Measurements from ENCODE around the gene TEX9. TPM values are rescaled to one million over a fixed set of nuclear protein-coding genes. Genes with fewer than 3 reads are reported as not detected.

The TEX9 gene
- polyA plus RNA-seq, 1 donor (not counting 4 experiments of a cell fraction or from before 2014, with no cell fraction given), result 3.4 TPM

DNA sequence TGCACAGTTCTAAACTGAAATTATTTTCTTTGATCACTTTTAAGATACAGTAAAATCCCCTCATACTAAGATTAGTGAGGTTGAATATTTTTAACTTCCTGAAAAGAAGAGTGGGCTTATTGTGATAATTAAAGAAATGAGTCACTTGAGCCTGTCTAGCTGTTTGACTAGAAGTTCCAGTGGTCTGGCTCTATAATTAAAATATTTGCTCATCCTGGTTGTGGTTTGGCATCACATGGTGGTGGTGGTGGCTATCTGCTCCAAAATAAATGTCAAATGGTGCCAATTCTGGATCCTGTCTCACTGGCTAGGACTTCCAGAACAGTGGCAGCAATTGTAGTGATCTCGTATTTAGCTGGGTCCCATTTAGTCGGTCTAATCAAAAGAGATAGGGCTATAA lies 8.6 kb upstream of the TEX9 start:
- H3K9me3 ChIP-seq (ENCODE audit: control insufficient read depth, low read depth, low read length), result no peaks in the 10 kb centered on the region
- TF ChIP-seq, protein P1, sequence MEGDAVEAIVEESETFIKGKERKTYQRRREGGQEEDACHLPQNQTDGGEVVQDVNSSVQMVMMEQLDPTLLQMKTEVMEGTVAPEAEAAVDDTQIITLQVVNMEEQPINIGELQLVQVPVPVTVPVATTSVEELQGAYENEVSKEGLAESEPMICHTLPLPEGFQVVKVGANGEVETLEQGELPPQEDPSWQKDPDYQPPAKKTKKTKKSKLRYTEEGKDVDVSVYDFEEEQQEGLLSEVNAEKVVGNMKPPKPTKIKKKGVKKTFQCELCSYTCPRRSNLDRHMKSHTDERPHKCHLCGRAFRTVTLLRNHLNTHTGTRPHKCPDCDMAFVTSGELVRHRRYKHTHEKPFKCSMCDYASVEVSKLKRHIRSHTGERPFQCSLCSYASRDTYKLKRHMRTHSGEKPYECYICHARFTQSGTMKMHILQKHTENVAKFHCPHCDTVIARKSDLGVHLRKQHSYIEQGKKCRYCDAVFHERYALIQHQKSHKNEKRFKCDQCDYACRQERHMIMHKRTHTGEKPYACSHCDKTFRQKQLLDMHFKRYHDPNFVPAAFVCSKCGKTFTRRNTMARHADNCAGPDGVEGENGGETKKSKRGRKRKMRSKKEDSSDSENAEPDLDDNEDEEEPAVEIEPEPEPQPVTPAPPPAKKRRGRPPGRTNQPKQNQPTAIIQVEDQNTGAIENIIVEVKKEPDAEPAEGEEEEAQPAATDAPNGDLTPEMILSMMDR (optimal IDR thresholded peaks at IDR 0.05 in 1 of 3, IDR thresholded peaks at IDR 0.05 in 1 of 3, conservative IDR thresholded peaks at IDR 0.05 in 1 of 3; ENCODE audit: extremely low read depth in 1 of 3, insufficient read depth in 2 of 3, low read length in 3 of 3), result no peak
- no peaks in the 10 kb centered on the region for H3K9me1 ChIP-seq (ENCODE audit: control insufficient read depth, extremely low read depth, insufficient read depth, low read length)
- no peak overlapping the region for H2AFZ ChIP-seq (ENCODE audit: control insufficient read depth, low read length)
- H3K36me3 ChIP-seq (ENCODE audit: control insufficient read depth in 2 of 2, extremely low read depth in 1 of 2, insufficient read depth in 2 of 2, low read length in 2 of 2), result no peaks in the 10 kb centered on the region
- dilution Hi-C loops (cut with MboI; ENCODE audit: extremely low pct_ligation_motif_present, low sequenced_read_pairs), result no loop called here
- H3K79me2 ChIP-seq (ENCODE audit: control insufficient read depth, insufficient read depth, low read length), result no peaks in the 10 kb centered on the region
- H3K4me2 ChIP-seq (ENCODE audit: control insufficient read depth, extremely low read depth, insufficient read depth, low read depth, low read length), result no peak overlapping the region
- H3K27me3 ChIP-seq (ENCODE audit: control insufficient read depth, extremely low read depth, insufficient read depth, low read length), result no peaks in the 10 kb centered on the region
- peaks cover 2% of the 10 kb centered on the region for H3K4me1 ChIP-seq (ENCODE audit: control insufficient read depth, extremely low read depth, insufficient read depth, low read length)
- no peak overlapping the region for H3K4me3 ChIP-seq (ENCODE audit: control insufficient read depth in 2 of 3, extremely low read depth in 1 of 3, insufficient read depth in 2 of 3, low read depth in 1 of 3, low read length in 3 of 3)
- H3K9ac ChIP-seq (ENCODE audit: control insufficient read depth, extremely low read depth, insufficient read depth, low read length), result no peak overlapping the region
- no peaks in the 10 kb centered on the region for H4K20me1 ChIP-seq (ENCODE audit: control insufficient read depth, extremely low read depth, insufficient read depth, low read length)
- DNase-seq (ENCODE audit: low read depth, low spot score), result no peak
- no peak overlapping the region for H3K27ac ChIP-seq (ENCODE audit: control insufficient read depth, insufficient read depth, low read length)
- FAIRE-seq, result peak; percentile 39

DNA sequence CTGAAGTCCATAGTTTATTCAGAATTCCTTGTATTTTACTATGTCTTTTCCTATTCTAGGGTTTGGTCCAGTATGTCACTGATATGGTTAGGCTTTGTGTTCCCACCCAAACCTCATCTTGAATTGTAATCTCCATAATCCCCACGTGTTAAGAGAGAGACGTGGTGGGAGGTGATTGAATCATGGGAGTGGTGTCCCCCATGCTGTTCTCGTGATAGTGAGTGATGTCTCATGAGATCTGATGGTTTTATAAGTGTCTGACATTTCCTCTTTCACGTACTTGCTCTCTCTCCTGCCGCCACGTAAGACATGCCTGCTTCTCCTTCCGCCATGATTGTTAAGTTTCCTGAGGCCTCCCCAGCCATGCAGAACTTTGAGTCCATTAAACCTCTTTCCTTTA lies 6.6 kb upstream of the TEX9 start:
- no peak for FAIRE-seq

More for the DNA sequence above, 6.6 kb upstream of the TEX9 start:
- TF ChIP-seq, protein P1 (optimal IDR thresholded peaks at IDR 0.05 in 1 of 3, IDR thresholded peaks at IDR 0.05 in 1 of 3, conservative IDR thresholded peaks at IDR 0.05 in 1 of 3; ENCODE audit: extremely low read depth in 1 of 3, insufficient read depth in 2 of 3, low read length in 3 of 3), result no peak
- no peak for TF ChIP-seq EZH2 (IDR thresholded peaks at IDR 0.05; ENCODE audit: low read length)
- Histone ChIP-seq H2AFZ (ENCODE audit: control insufficient read depth, low read length) (no peak overlapping the region), H3K4me1 (ENCODE audit: control insufficient read depth, extremely low read depth, insufficient read depth, low read length) (peaks cover 2% of the 10 kb centered on the region), H3K36me3 (ENCODE audit: control insufficient read depth in 2 of 2, extremely low read depth in 1 of 2, insufficient read depth in 2 of 2, low read length in 2 of 2) (no peaks in the 10 kb centered on the region), H3K4me2 (ENCODE audit: control insufficient read depth, extremely low read depth, insufficient read depth, low read depth, low read length) (no peak overlapping the region), H3K9ac (ENCODE audit: control insufficient read depth, extremely low read depth, insufficient read depth, low read length) (no peak overlapping the region), H3K9me1 (ENCODE audit: control insufficient read depth, extremely low read depth, insufficient read depth, low read length) (no peaks in the 10 kb centered on the region), H3K27me3 (ENCODE audit: control insufficient read depth, extremely low read depth, insufficient read depth, low read length) (no peaks in the 10 kb centered on the region), H4K20me1 (ENCODE audit: control insufficient read depth, extremely low read depth, insufficient read depth, low read length) (no peaks in the 10 kb centered on the region), H3K79me2 (ENCODE audit: control insufficient read depth, insufficient read depth, low read length) (no peaks in the 10 kb centered on the region), H3K27ac (ENCODE audit: control insufficient read depth, insufficient read depth, low read length) (no peak overlapping the region), H3K9me3 (ENCODE audit: control insufficient read depth, low read depth, low read length) (no peaks in the 10 kb centered on the region), H3K4me3 (ENCODE audit: control insufficient read depth in 2 of 3, extremely low read depth in 1 of 3, insufficient read depth in 2 of 3, low read depth in 1 of 3, low read length in 3 of 3) (no peak overlapping the region)
- dilution Hi-C loops (cut with MboI; ENCODE audit: extremely low pct_ligation_motif_present, low sequenced_read_pairs), result no loop called here
- DNase-seq (ENCODE audit: low read depth, low spot score), result no peak
